ENCODE measurements around the gene EDIL3.

- TF ChIP-seq POLR2A (IDR thresholded peaks at IDR 0.05) (no peak), CTCF (IDR thresholded peaks at IDR 0.05) (no peak)
These were observed 156.4 kb downstream of the EDIL3 start for GRCh38 chr5:84228266-84228665.

All from lower leg skin (tissue), 3 donors.